Astrocyte of the spinal cord (primary cell): ENCODE results near the gene CXXC5.
"Not testable (repeated sequence)": the region's sequence is repeated elsewhere in the genome, so short reads cannot be mapped to it uniquely, and the experiment has no call there.

Experiments
- DNase-seq: peaks from one replicate; pipeline ENCODE4 v3.0.0; 2011; ENCODE audit warnings: low read depth, low spot score
- H3K4me3 ChIP-seq: 2 replicates; pipeline ENCODE4 v1.5.1; 2011; ENCODE audit warnings: low read depth, mild to moderate bottlenecking, low read length, moderate library complexity
- CTCF ChIP-seq: IDR thresholded peaks from 2 replicates; pipeline ENCODE4 v1.5.1; 2012; ENCODE audit warnings: low read depth, mild to moderate bottlenecking, low read length, inconsistent platforms
- in situ Hi-C: cut with HindIII; loops from 2 replicates; pipeline ENCODE4 v1.10.0; 2017; ENCODE audit warnings: low sequenced_read_pairs

CXXC5 gene

GRCh38 chr5:139712412-139712811 lies 64.3 kb downstream of the CXXC5 start:
- in situ Hi-C loops: no loop called here
- no peak for TF ChIP-seq CTCF
- no peak overlapping the region for H3K4me3 ChIP-seq
- no peak for DNase-seq

GRCh38 chr5:139713898-139714297 lies 65.7 kb downstream of the CXXC5 start:
- H3K4me3 ChIP-seq, DNase-seq, in situ Hi-C loops: not testable (repeated sequence)

- DNase-seq: no peak
- TF ChIP-seq CTCF: no peak
- no peak overlapping the region for H3K4me3 ChIP-seq
- in situ Hi-C loops: no loop called here
These were observed 69.1 kb downstream of the CXXC5 start for GRCh38 chr5:139717221-139717620.

GRCh38 chr5:139718403-139718802 lies 70.3 kb downstream of the CXXC5 start:
- H3K4me3 ChIP-seq, in situ Hi-C loops, DNase-seq: not testable (repeated sequence)

GRCh38 chr5:139719970-139720369 lies 71.8 kb downstream of the CXXC5 start:
- H3K4me3 ChIP-seq, in situ Hi-C loops, DNase-seq: not testable (repeated sequence)

- H3K4me3 ChIP-seq: no peak overlapping the region
- no peak for TF ChIP-seq CTCF
- no peak for DNase-seq
- in situ Hi-C loops: no loop called here
These were observed 75.9 kb downstream of the CXXC5 start for GRCh38 chr5:139723986-139724587.

GRCh38 chr5:139725073-139725830 lies 77.1 kb downstream of the CXXC5 start:
- in situ Hi-C loops: no loop called here
- DNase-seq: peak; percentile 80
- TF ChIP-seq CTCF: no peak
- no peak overlapping the region for H3K4me3 ChIP-seq

- TF ChIP-seq CTCF: no peak
- no peak for DNase-seq
- H3K4me3 ChIP-seq: no peak overlapping the region
- in situ Hi-C loops: no loop called here
These were observed 78.1 kb downstream of the CXXC5 start for GRCh38 chr5:139726248-139726647.

- in situ Hi-C loops, DNase-seq, H3K4me3 ChIP-seq: not testable (repeated sequence)
These were observed 79.5 kb downstream of the CXXC5 start for GRCh38 chr5:139727615-139728014.
